KMS-11 (cell line): Measurements from ENCODE around the gene NPFFR1.
A peak's percentile ranks its signal among the peaks of the same experiment; 100 is the strongest.

Source experiments
- H2AFZ ChIP-seq: fragments of 200-600 bp; sonication (generic); 2 replicates; pipeline ENCODE4 v1.6.1; 2016; ENCODE audit warnings: antibody characterized with exemption, mixed run types, low read depth
- H3K27ac ChIP-seq: fragments of 200-600 bp; sonication (generic); 2 replicates; pipeline ENCODE4 v1.6.1; 2016; ENCODE audit warnings: mild to moderate bottlenecking, mixed run types
- H3K27me3 ChIP-seq: fragments of 200-600 bp; sonication (generic); 2 replicates; pipeline ENCODE4 v1.6.1; 2017; ENCODE audit warnings: mild to moderate bottlenecking, low read depth, mixed run types, moderate library complexity; ENCODE audit not compliant: insufficient read depth
- H3K36me3 ChIP-seq: fragments of 200-600 bp; sonication (generic); 2 replicates; pipeline ENCODE4 v1.6.1; 2017; ENCODE audit warnings: mild to moderate bottlenecking, mixed run types; ENCODE audit not compliant: insufficient read depth
- H3K4me1 ChIP-seq: fragments of 200-600 bp; sonication (generic); 2 replicates; pipeline ENCODE4 v1.6.1; 2016; ENCODE audit warnings: mild to moderate bottlenecking, low read depth, mixed run types; ENCODE audit not compliant: poor library complexity, severe bottlenecking
- H3K4me2 ChIP-seq: fragments of 200-600 bp; sonication (generic); 2 replicates; pipeline ENCODE4 v1.7.0; 2016; ENCODE audit warnings: mild to moderate bottlenecking, mixed run types
- H3K4me3 ChIP-seq: fragments of 200-600 bp; sonication (generic); IDR thresholded peaks from 2 replicates; pipeline ENCODE4 v1.6.1; 2017; ENCODE audit warnings: low read depth, low read length, mixed read lengths; ENCODE audit not compliant: insufficient read depth
- H3K79me2 ChIP-seq: fragments of 200-600 bp; sonication (generic); 2 replicates; pipeline ENCODE4 v1.6.1; 2016; ENCODE audit warnings: low read depth, mixed run types; ENCODE audit not compliant: insufficient read depth
- H3K9ac ChIP-seq: fragments of 200-600 bp; sonication (generic); 2 replicates; pipeline ENCODE4 v1.6.1; 2016; ENCODE audit warnings: mild to moderate bottlenecking, mixed run types
- H4K20me1 ChIP-seq: fragments of 200-600 bp; sonication (generic); 2 replicates; pipeline ENCODE4 v1.6.1; 2016; ENCODE audit warnings: mild to moderate bottlenecking, mixed run types; ENCODE audit not compliant: insufficient read depth
- CTCF ChIP-seq: fragments of 200-600 bp; sonication (generic); conservative IDR thresholded peaks from 2 replicates; pipeline ENCODE4 v1.6.1; 2017; ENCODE audit warnings: low read depth, mild to moderate bottlenecking, antibody characterized with exemption, low read length, moderate library complexity, mixed read lengths

NPFFR1 gene

GRCh38 chr10:70280099-70280498, 3.7 kb downstream of the NPFFR1 start:
- Histone ChIP-seq H3K4me2 (no peak overlapping the region), H3K9ac (no peak overlapping the region), H3K27me3 (0 out of 2 replicates have a peak, but pooled peaks cover 2% of the 10 kb centered on the region), H3K79me2 (no peaks in the 10 kb centered on the region), H3K4me1 (peaks cover under 1% of the 10 kb centered on the region), H2AFZ (no peak overlapping the region), H3K4me3 (no peak overlapping the region), H3K27ac (no peak overlapping the region), H4K20me1 (no peaks in the 10 kb centered on the region), H3K36me3 (no peaks in the 10 kb centered on the region)
- TF ChIP-seq CTCF, result no peak

GRCh38 chr10:70277396-70278030, 6.3 kb downstream of the NPFFR1 start:
- Histone ChIP-seq H3K36me3 (no peaks in the 10 kb centered on the region), H3K4me2 (no peak overlapping the region), H3K79me2 (no peaks in the 10 kb centered on the region), H3K4me3 (no peak overlapping the region), H3K9ac (no peak overlapping the region), H4K20me1 (no peaks in the 10 kb centered on the region), H3K27me3 (0 out of 2 replicates have a peak, but pooled peaks cover 2% of the 10 kb centered on the region), H3K27ac (no peak overlapping the region), H3K4me1 (peaks cover 13% of the 10 kb centered on the region), H2AFZ (no peak overlapping the region)
- no peak for TF ChIP-seq CTCF

- Histone ChIP-seq H2AFZ (no peak overlapping the region), H3K79me2 (no peaks in the 10 kb centered on the region), H3K9ac (no peak overlapping the region), H4K20me1 (no peaks in the 10 kb centered on the region), H3K4me1 (peaks cover 39% of the 10 kb centered on the region), H3K4me3 (no peak overlapping the region), H3K36me3 (no peaks in the 10 kb centered on the region), H3K27ac (no peak overlapping the region; the same call in 1 of the 2 replicates), H3K27me3 (no peaks in the 10 kb centered on the region), H3K4me2 (peak overlapping the region; percentile 35; the same call in 1 of the 2 replicates)
- no peak for TF ChIP-seq CTCF
Observed at GRCh38 chr10:70274643-70275042, 9.2 kb downstream of the NPFFR1 start.

- peak; percentile 53; the same call in 1 of the 2 replicates for TF ChIP-seq CTCF
- Histone ChIP-seq H2AFZ (no peak overlapping the region), H4K20me1 (no peaks in the 10 kb centered on the region), H3K9ac (no peak overlapping the region), H3K4me1 (peaks cover 40% of the 10 kb centered on the region), H3K4me2 (no peak overlapping the region), H3K79me2 (no peaks in the 10 kb centered on the region), H3K36me3 (no peaks in the 10 kb centered on the region), H3K4me3 (no peak overlapping the region), H3K27me3 (no peaks in the 10 kb centered on the region), H3K27ac (no peak overlapping the region)
Observed at GRCh38 chr10:70272925-70273316, 10.9 kb downstream of the NPFFR1 start.
